Measurements from ENCODE around the gene ASNSD1.

DNA sequence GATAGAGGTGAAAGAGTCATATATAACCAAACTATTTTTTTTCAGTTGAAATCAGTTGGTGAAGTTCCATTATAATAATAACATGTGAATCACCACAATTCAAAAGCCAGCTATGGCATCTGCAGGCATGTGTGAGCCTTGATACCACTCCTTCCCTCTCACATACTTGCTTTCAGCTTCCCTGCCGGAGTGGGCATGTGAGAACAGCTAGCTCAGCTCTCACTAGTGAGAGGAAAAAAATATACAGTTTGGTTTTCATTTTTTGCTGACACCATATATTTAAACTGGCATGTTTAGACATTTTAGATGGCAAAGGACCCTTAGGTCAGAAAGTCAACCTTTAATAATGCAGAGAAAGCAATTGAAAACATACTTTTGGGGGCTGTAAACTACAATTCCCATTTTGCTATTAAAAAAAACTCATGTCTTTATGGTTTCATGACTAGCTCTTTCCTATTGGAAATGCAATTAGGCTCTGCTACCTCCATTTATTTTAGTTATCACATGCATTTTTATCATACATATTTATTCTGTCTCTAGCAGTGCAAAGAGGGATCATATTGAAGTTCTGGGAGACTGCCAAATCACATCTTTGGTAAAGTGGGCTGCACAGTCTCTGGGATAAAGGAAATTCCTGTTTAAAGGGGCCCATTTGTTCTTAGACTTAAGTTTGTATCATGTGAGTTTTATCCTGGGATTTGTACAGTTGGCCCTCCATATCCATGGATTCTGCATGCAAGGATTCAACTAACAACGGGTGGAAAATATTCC, 47.4 kb upstream of the ASNSD1 start:
- no peak for TF ChIP-seq POLR2A (IDR thresholded peaks at IDR 0.05)
- TF ChIP-seq, protein P1, sequence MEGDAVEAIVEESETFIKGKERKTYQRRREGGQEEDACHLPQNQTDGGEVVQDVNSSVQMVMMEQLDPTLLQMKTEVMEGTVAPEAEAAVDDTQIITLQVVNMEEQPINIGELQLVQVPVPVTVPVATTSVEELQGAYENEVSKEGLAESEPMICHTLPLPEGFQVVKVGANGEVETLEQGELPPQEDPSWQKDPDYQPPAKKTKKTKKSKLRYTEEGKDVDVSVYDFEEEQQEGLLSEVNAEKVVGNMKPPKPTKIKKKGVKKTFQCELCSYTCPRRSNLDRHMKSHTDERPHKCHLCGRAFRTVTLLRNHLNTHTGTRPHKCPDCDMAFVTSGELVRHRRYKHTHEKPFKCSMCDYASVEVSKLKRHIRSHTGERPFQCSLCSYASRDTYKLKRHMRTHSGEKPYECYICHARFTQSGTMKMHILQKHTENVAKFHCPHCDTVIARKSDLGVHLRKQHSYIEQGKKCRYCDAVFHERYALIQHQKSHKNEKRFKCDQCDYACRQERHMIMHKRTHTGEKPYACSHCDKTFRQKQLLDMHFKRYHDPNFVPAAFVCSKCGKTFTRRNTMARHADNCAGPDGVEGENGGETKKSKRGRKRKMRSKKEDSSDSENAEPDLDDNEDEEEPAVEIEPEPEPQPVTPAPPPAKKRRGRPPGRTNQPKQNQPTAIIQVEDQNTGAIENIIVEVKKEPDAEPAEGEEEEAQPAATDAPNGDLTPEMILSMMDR (IDR thresholded peaks at IDR 0.05) = no peak
